A673 (cell line): ENCODE results near the gene ARL11. TPM values are rescaled to one million over a fixed set of nuclear protein-coding genes. Genes with fewer than 3 reads are reported as not detected.
"Not testable (repeated sequence)": the region's sequence is repeated elsewhere in the genome, so short reads cannot be mapped to it uniquely, and the experiment has no call there.

Source experiments
- BruUV-seq: library from RNA; stranded (reverse); fragments of 400-500 nt; replicated peaks from 2 replicates; lab custom pipeline; 2021; lab: Mats Ljungman, UMichigan
- CTCF ChIA-PET: fragments of 300-600 bp; sonication (Branson Sonifier 250); formaldehyde crosslinking; loops from one replicate; lab custom pipeline; 2022; ENCODE audit warnings: antibody characterized with exemption; lab: Charles Lee
- POLR2A ChIA-PET: fragments of 300-600 bp; sonication (Branson Sonifier 250); formaldehyde crosslinking; loops from one replicate; lab custom pipeline; 2022; ENCODE audit warnings: antibody characterized with exemption; ENCODE audit not compliant: low non-redundant PET; lab: Charles Lee
- DNase-seq: peaks from one replicate; pipeline ENCODE4 v3.0.0-alpha.2; 2015; ENCODE audit warnings: low spot score
- H3K27ac ChIP-seq: fragments of 200-600 bp; sonication (generic); 2 replicates; pipeline ENCODE4 v1.5.1; 2016; ENCODE audit warnings: mixed run types, low read depth, mild to moderate bottlenecking, mixed read lengths, antibody characterized with exemption, low read length; ENCODE audit not compliant: poor library complexity, severe bottlenecking
- H3K27me3 ChIP-seq: fragments of 200-600 bp; sonication (generic); replicated peaks from 2 replicates; pipeline ENCODE4 v1.6.1; 2017; ENCODE audit warnings: mixed run types, low read depth, mild to moderate bottlenecking, mixed read lengths, antibody characterized with exemption, low read length; ENCODE audit not compliant: insufficient read depth, poor library complexity
- H3K36me3 ChIP-seq: fragments of 200-600 bp; sonication (generic); 2 replicates; pipeline ENCODE4 v1.6.1; 2016; ENCODE audit warnings: mixed run types, mild to moderate bottlenecking, mixed read lengths, antibody characterized with exemption, low read length; ENCODE audit not compliant: insufficient read depth, poor library complexity, severe bottlenecking
- H3K4me1 ChIP-seq: fragments of 200-600 bp; sonication (generic); 2 replicates; pipeline ENCODE4 v1.6.1; 2017; ENCODE audit warnings: mixed run types, mild to moderate bottlenecking, mixed read lengths, antibody characterized with exemption, low read length; ENCODE audit not compliant: insufficient read depth, poor library complexity, severe bottlenecking
- H3K4me3 ChIP-seq: fragments of 200-600 bp; sonication (generic); 2 replicates; pipeline ENCODE4 v1.5.1; 2016; ENCODE audit warnings: low read depth, mixed run types, mild to moderate bottlenecking, mixed read lengths, low read length; ENCODE audit not compliant: poor library complexity, severe bottlenecking
- H3K9me3 ChIP-seq: fragments of 200-600 bp; sonication (generic); 2 replicates; pipeline ENCODE4 v1.6.1; 2016; ENCODE audit warnings: mixed run types, low read depth, mild to moderate bottlenecking, mixed read lengths, antibody characterized with exemption, low read length; ENCODE audit not compliant: poor library complexity, severe bottlenecking
- CTCF ChIP-seq: fragments of 300-800, 200-600 bp; sonication (generic); conservative IDR thresholded peaks from 2 replicates; pipeline ENCODE4 v1.5.1; 2017; ENCODE audit warnings: low read depth, mild to moderate bottlenecking, antibody characterized with exemption, low read length, moderate library complexity, mixed read lengths
- EZH2 ChIP-seq: fragments of 200-600 bp; sonication (generic); IDR thresholded peaks from 2 replicates; pipeline ENCODE4 v1.6.1; 2017; ENCODE audit warnings: borderline replicate concordance, low read depth, mild to moderate bottlenecking, mixed read lengths, antibody characterized with exemption, low read length; ENCODE audit not compliant: poor library complexity, severe bottlenecking
- intact Hi-C: fragments of 100-400 bp; cut with micrococcal nuclease; formaldehyde crosslinking; loops from one replicate; pipeline ENCODE4 v1.10.0; 2022; ENCODE audit not compliant: unreplicated experiment
- total RNA-seq: library from RNA; stranded (reverse); gene quantifications from 2 replicates; pipeline ENCODE4 v1.2.3, GENCODE V29; 2021

The ARL11 gene
- total RNA-seq, 1 experiment from 2014 or later = not detected

- no peak overlapping the region for H3K27ac ChIP-seq
- no TSS peak for BruUV-seq
- no peaks in the 10 kb centered on the region for H3K9me3 ChIP-seq
- ChIA-PET CTCF (no interaction called here), POLR2A (no interaction called here)
- no peak overlapping the region for H3K4me3 ChIP-seq
- H3K4me1 ChIP-seq = peaks cover 5% of the 10 kb centered on the region
- H3K36me3 ChIP-seq = no peaks in the 10 kb centered on the region
- TF ChIP-seq CTCF (no peak), EZH2 (no peak)
- intact Hi-C loops = no loop called here
- no peaks in the 10 kb centered on the region for H3K27me3 ChIP-seq
- DNase-seq = no peak
Measured at GRCh38 chr13:49587311-49587847, 40.9 kb upstream of the ARL11 start.

- BruUV-seq, H3K36me3 ChIP-seq, H3K4me3 ChIP-seq, H3K4me1 ChIP-seq, CTCF ChIA-PET, POLR2A ChIA-PET, H3K9me3 ChIP-seq, DNase-seq, H3K27ac ChIP-seq, H3K27me3 ChIP-seq, intact Hi-C loops: not testable (repeated sequence)
Measured at GRCh38 chr13:49590714-49591113, 37.6 kb upstream of the ARL11 start.

- DNase-seq, POLR2A ChIA-PET, H3K9me3 ChIP-seq, intact Hi-C loops, BruUV-seq, H3K27me3 ChIP-seq, H3K36me3 ChIP-seq, CTCF ChIA-PET, H3K27ac ChIP-seq, H3K4me1 ChIP-seq, H3K4me3 ChIP-seq: not testable (repeated sequence)
Measured at GRCh38 chr13:49593876-49594275, 34.4 kb upstream of the ARL11 start.

GRCh38 chr13:49594576-49594975 lies 33.7 kb upstream of the ARL11 start:
- no peaks in the 10 kb centered on the region for H3K36me3 ChIP-seq
- intact Hi-C loops = no loop called here
- no peaks in the 10 kb centered on the region for H3K9me3 ChIP-seq
- no peak for TF ChIP-seq CTCF
- TF ChIP-seq EZH2 = no peak
- CTCF ChIA-PET = no interaction called here
- no peaks in the 10 kb centered on the region for H3K4me1 ChIP-seq
- H3K27me3 ChIP-seq = no peaks in the 10 kb centered on the region
- no TSS peak for BruUV-seq
- DNase-seq = no peak
- H3K27ac ChIP-seq = no peak overlapping the region
- H3K4me3 ChIP-seq = no peak overlapping the region
- POLR2A ChIA-PET = no interaction called here
